ENCODE measurements around the gene FAM193A. TPM values are rescaled to one million over a fixed set of nuclear protein-coding genes. Genes with fewer than 3 reads are reported as not detected.

Gene FAM193A
- total RNA-seq, 1 donor from 2014 or later, result 31.4 TPM

- intact Hi-C loops (cut with DNase I), result no loop called here
- Histone ChIP-seq H3K36me3 (no peaks in the 10 kb centered on the region), H3K27ac (no peak overlapping the region), H3K27me3 (no peaks in the 10 kb centered on the region), H3K4me1 (peaks cover 54% of the 10 kb centered on the region), H3K4me3 (no peak overlapping the region), H3K9me3 (no peaks in the 10 kb centered on the region)
- TF ChIP-seq CTCF (IDR thresholded peaks at IDR 0.05) (no peak), POLR2A (IDR thresholded peaks at IDR 0.05) (no peak), POLR2AphosphoS5 (IDR thresholded peaks at IDR 0.05; ENCODE audit: insufficient read depth in 1 of 2, low read depth in 1 of 2) (no peak)
- no peak for DNase-seq (ENCODE audit: extremely low spot score in 2 of 2)
Measured at GRCh38 chr4:2570036-2570435, 33.6 kb downstream of the FAM193A start.

- Histone ChIP-seq H3K4me3 (no peak overlapping the region), H3K4me1 (peaks cover 54% of the 10 kb centered on the region), H3K27me3 (no peaks in the 10 kb centered on the region), H3K27ac (no peak overlapping the region), H3K9me3 (no peaks in the 10 kb centered on the region), H3K36me3 (no peaks in the 10 kb centered on the region)
- DNase-seq (ENCODE audit: extremely low spot score in 2 of 2), result no peak
- no peak for TF ChIP-seq POLR2A (IDR thresholded peaks at IDR 0.05)
- intact Hi-C loops (cut with DNase I), result no loop called here
Measured at GRCh38 chr4:2570551-2571222, 34.2 kb downstream of the FAM193A start.

- Histone ChIP-seq H3K36me3 (no peaks in the 10 kb centered on the region), H3K4me1 (peaks cover 54% of the 10 kb centered on the region), H3K27me3 (no peaks in the 10 kb centered on the region), H3K4me3 (no peak overlapping the region), H3K9me3 (no peaks in the 10 kb centered on the region), H3K27ac (no peak overlapping the region)
- intact Hi-C loops (cut with DNase I), result no loop called here
- no peak for TF ChIP-seq POLR2AphosphoS5 (IDR thresholded peaks at IDR 0.05; ENCODE audit: insufficient read depth in 1 of 2, low read depth in 1 of 2)
- TF ChIP-seq CTCF (IDR thresholded peaks at IDR 0.05), result no peak
- no peak for TF ChIP-seq POLR2A (IDR thresholded peaks at IDR 0.05)
- no peak for DNase-seq (ENCODE audit: extremely low spot score in 2 of 2)
Measured at GRCh38 chr4:2572076-2572475, 35.6 kb downstream of the FAM193A start.

- TF ChIP-seq POLR2A (IDR thresholded peaks at IDR 0.05) (no peak), POLR2AphosphoS5 (IDR thresholded peaks at IDR 0.05; ENCODE audit: insufficient read depth in 1 of 2, low read depth in 1 of 2) (no peak), CTCF (IDR thresholded peaks at IDR 0.05) (no peak)
- peaks cover 54% of the 10 kb centered on the region for H3K4me1 ChIP-seq
- H3K36me3 ChIP-seq, result no peaks in the 10 kb centered on the region
- no peaks in the 10 kb centered on the region for H3K9me3 ChIP-seq
- H3K4me3 ChIP-seq, result no peak overlapping the region
- H3K27ac ChIP-seq, result no peak overlapping the region
- no peaks in the 10 kb centered on the region for H3K27me3 ChIP-seq
- no peak for DNase-seq (ENCODE audit: extremely low spot score in 2 of 2)
- intact Hi-C loops (cut with DNase I), result no loop called here
Measured at GRCh38 chr4:2572866-2573265, 36.4 kb downstream of the FAM193A start.

GRCh38 chr4:2574009-2574408 lies 37.6 kb downstream of the FAM193A start:
- no peaks in the 10 kb centered on the region for H3K9me3 ChIP-seq
- DNase-seq (ENCODE audit: extremely low spot score in 2 of 2), result no peak
- no peak overlapping the region for H3K27ac ChIP-seq
- no peak overlapping the region for H3K4me3 ChIP-seq
- no peaks in the 10 kb centered on the region for H3K27me3 ChIP-seq
- no peaks in the 10 kb centered on the region for H3K36me3 ChIP-seq
- no peak for TF ChIP-seq CTCF (IDR thresholded peaks at IDR 0.05)
- no peak for TF ChIP-seq POLR2A (IDR thresholded peaks at IDR 0.05)
- TF ChIP-seq POLR2AphosphoS5 (IDR thresholded peaks at IDR 0.05; ENCODE audit: insufficient read depth in 1 of 2, low read depth in 1 of 2), result no peak
- intact Hi-C loops (cut with DNase I), result no loop called here
- H3K4me1 ChIP-seq, result peaks cover 54% of the 10 kb centered on the region
